H1 (cell line): Measurements from ENCODE around the gene PTPN1. TPM values are rescaled to one million over a fixed set of nuclear protein-coding genes. Genes with fewer than 3 reads are reported as not detected.

Experiments
- TEAD4 ChIP-seq: IDR thresholded peaks from 2 replicates; pipeline ENCODE4 v1.6.1; 2012; ENCODE audit warnings: low read depth, low read length, inconsistent platforms, mixed read lengths
- polyA plus RNA-seq, 7 experiments: library from polyadenylated mRNA; depleted of rRNA in 3 of 7; stranded (reverse) in 5 of 7; unstranded in 2 of 7; fragments of >200 nt in 5 of 7; fragments of 200-250 nt in 2 of 7; gene quantifications; 1 replicate in 5 of 7; 2 replicates in 1 of 7; 4 replicates in 1 of 7; pipeline versions ENCODE4 v1.2.1 to v1.2.3, GENCODE V29; 2011 to 2013; ENCODE audit warnings: missing spikeins in 2 of 7, mixed read lengths in 2 of 7
- total RNA-seq: library from RNA; stranded (reverse); fragmentation: NEBNext Ultra II Directional; extraction: Animal tissue kit (Norgen Biotek cat#: 25700); gene quantifications from 2 replicates; pipeline ENCODE4 v1.2.1, GENCODE V29; 2021
- TF ChIP-seq, protein P1 (sequence below): fragments of 300-600 bp; sonication (generic); IDR thresholded peaks from 2 replicates; pipeline ENCODE4 v1.7.1; 2012; ENCODE audit warnings: low read length, moderate library complexity, mild to moderate bottlenecking, inconsistent platforms; ENCODE audit not compliant: insufficient replicate concordance
- TF ChIP-seq, protein P2 (sequence below): IDR thresholded peaks from 2 replicates; pipeline ENCODE4 v1.6.1; 2011; ENCODE audit warnings: low read length, improper control_type of control experiment

PTPN1 gene
- total and polyA plus RNA-seq, 2 of the 8 experiments (the other 6 are each of a cell fraction or from before 2014, with no cell fraction given), result 18.6 to 32.1 TPM

DNA sequence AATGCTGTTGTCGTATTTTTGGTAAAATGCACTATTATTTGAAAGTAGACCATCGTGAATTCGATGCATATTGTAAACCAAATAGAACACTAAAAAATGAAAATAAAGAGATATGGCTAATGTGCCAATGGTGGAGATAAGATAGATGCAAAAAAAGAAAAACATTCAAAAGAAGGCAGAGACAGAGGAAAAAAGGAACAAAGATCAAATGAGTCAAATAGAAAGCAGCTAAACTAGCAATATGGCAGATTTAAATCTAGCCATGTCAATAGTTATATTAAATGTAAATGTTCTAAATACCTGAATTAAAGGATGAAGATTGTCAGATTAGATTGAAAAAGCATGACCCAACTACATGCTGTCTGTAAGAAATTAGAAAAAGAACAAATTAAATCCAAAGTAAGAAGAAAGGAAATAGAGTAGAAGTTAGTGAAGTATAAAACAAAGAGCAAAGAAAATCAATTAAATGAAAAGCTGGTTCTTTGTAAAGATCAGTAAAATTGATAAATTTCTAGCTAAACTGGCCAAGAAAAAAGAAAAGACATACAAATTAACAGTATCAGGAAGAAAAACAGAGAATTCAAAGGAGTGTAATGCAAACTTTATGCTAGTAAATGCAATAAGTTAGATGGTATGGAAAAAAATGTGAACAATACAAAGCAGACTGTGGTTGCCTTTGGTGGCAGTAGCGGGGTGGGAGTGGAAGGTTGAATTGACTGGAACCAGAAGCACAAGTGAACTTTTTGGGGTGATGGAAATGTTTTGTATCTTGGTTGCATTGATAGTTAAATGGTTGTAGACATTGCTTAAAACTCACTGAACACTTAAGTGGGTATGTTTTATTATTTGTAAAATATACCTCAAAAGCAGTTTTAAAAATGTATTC, 44.8 kb downstream of the PTPN1 start (continued):
- TF ChIP-seq, protein P1, sequence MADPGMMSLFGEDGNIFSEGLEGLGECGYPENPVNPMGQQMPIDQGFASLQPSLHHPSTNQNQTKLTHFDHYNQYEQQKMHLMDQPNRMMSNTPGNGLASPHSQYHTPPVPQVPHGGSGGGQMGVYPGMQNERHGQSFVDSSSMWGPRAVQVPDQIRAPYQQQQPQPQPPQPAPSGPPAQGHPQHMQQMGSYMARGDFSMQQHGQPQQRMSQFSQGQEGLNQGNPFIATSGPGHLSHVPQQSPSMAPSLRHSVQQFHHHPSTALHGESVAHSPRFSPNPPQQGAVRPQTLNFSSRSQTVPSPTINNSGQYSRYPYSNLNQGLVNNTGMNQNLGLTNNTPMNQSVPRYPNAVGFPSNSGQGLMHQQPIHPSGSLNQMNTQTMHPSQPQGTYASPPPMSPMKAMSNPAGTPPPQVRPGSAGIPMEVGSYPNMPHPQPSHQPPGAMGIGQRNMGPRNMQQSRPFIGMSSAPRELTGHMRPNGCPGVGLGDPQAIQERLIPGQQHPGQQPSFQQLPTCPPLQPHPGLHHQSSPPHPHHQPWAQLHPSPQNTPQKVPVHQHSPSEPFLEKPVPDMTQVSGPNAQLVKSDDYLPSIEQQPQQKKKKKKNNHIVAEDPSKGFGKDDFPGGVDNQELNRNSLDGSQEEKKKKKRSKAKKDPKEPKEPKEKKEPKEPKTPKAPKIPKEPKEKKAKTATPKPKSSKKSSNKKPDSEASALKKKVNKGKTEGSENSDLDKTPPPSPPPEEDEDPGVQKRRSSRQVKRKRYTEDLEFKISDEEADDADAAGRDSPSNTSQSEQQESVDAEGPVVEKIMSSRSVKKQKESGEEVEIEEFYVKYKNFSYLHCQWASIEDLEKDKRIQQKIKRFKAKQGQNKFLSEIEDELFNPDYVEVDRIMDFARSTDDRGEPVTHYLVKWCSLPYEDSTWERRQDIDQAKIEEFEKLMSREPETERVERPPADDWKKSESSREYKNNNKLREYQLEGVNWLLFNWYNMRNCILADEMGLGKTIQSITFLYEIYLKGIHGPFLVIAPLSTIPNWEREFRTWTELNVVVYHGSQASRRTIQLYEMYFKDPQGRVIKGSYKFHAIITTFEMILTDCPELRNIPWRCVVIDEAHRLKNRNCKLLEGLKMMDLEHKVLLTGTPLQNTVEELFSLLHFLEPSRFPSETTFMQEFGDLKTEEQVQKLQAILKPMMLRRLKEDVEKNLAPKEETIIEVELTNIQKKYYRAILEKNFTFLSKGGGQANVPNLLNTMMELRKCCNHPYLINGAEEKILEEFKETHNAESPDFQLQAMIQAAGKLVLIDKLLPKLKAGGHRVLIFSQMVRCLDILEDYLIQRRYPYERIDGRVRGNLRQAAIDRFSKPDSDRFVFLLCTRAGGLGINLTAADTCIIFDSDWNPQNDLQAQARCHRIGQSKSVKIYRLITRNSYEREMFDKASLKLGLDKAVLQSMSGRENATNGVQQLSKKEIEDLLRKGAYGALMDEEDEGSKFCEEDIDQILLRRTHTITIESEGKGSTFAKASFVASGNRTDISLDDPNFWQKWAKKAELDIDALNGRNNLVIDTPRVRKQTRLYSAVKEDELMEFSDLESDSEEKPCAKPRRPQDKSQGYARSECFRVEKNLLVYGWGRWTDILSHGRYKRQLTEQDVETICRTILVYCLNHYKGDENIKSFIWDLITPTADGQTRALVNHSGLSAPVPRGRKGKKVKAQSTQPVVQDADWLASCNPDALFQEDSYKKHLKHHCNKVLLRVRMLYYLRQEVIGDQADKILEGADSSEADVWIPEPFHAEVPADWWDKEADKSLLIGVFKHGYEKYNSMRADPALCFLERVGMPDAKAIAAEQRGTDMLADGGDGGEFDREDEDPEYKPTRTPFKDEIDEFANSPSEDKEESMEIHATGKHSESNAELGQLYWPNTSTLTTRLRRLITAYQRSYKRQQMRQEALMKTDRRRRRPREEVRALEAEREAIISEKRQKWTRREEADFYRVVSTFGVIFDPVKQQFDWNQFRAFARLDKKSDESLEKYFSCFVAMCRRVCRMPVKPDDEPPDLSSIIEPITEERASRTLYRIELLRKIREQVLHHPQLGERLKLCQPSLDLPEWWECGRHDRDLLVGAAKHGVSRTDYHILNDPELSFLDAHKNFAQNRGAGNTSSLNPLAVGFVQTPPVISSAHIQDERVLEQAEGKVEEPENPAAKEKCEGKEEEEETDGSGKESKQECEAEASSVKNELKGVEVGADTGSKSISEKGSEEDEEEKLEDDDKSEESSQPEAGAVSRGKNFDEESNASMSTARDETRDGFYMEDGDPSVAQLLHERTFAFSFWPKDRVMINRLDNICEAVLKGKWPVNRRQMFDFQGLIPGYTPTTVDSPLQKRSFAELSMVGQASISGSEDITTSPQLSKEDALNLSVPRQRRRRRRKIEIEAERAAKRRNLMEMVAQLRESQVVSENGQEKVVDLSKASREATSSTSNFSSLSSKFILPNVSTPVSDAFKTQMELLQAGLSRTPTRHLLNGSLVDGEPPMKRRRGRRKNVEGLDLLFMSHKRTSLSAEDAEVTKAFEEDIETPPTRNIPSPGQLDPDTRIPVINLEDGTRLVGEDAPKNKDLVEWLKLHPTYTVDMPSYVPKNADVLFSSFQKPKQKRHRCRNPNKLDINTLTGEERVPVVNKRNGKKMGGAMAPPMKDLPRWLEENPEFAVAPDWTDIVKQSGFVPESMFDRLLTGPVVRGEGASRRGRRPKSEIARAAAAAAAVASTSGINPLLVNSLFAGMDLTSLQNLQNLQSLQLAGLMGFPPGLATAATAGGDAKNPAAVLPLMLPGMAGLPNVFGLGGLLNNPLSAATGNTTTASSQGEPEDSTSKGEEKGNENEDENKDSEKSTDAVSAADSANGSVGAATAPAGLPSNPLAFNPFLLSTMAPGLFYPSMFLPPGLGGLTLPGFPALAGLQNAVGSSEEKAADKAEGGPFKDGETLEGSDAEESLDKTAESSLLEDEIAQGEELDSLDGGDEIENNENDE, result no peak
- no peak for TF ChIP-seq TEAD4
- TF ChIP-seq, protein P2, sequence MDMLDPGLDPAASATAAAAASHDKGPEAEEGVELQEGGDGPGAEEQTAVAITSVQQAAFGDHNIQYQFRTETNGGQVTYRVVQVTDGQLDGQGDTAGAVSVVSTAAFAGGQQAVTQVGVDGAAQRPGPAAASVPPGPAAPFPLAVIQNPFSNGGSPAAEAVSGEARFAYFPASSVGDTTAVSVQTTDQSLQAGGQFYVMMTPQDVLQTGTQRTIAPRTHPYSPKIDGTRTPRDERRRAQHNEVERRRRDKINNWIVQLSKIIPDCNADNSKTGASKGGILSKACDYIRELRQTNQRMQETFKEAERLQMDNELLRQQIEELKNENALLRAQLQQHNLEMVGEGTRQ, result no peak
